Caco-2 (cell line): Measurements from ENCODE around the gene VPS36. TPM values are rescaled to one million over a fixed set of nuclear protein-coding genes. Genes with fewer than 3 reads are reported as not detected.

Source experiments
- BruUV-seq: library from RNA; stranded (reverse); fragments of 400-500 nt; replicated peaks from 2 replicates; lab custom pipeline; 2021; lab: Mats Ljungman, UMichigan
- CTCF ChIA-PET: fragments of 300-600 bp; sonication (Branson Sonifier 250); formaldehyde crosslinking; loops from one replicate; lab custom pipeline; 2022; ENCODE audit warnings: antibody characterized with exemption; lab: Charles Lee
- POLR2A ChIA-PET: fragments of 300-600 bp; sonication (Branson Sonifier 250); formaldehyde crosslinking; loops from one replicate; lab custom pipeline; 2022; ENCODE audit warnings: antibody characterized with exemption; lab: Charles Lee
- DNase-seq, 2 experiments: peaks; one replicate each; pipeline versions ENCODE4 v3.0.0 to v3.0.0-alpha.2; 2020 to 2022
- H3K27me3 ChIP-seq: replicated peaks from 2 replicates; pipeline ENCODE4 v1.6.0; 2011; ENCODE audit warnings: low read length; ENCODE audit not compliant: control insufficient read depth, insufficient read depth
- H3K36me3 ChIP-seq: 2 replicates; pipeline ENCODE4 v1.5.1; 2011; ENCODE audit warnings: low read length; ENCODE audit not compliant: control insufficient read depth, insufficient read depth
- H3K4me1 ChIP-seq: fragments of 250-450 bp; sonication (Bioruptor Pico); 2 replicates; pipeline ENCODE4 v1.5.1; 2020; ENCODE audit warnings: mild to moderate bottlenecking
- H3K4me3 ChIP-seq: 2 replicates; pipeline ENCODE4 v1.5.1; 2011; ENCODE audit warnings: low read depth, mild to moderate bottlenecking, control low read depth, low read length
- H3K9me3 ChIP-seq: fragments of 250-450 bp; sonication (Bioruptor Pico); 2 replicates; pipeline ENCODE4 v1.5.1; 2020; ENCODE audit warnings: mild to moderate bottlenecking, moderate library complexity
- H3K27ac Mint-ChIP-seq: one replicate; pipeline ENCODE4 v1.8.0; 2022; ENCODE audit warnings: mixed read lengths; ENCODE audit not compliant: unreplicated experiment
- H3K27me3 Mint-ChIP-seq: one replicate; pipeline ENCODE4 v1.8.0; 2022; ENCODE audit warnings: mixed read lengths; ENCODE audit not compliant: insufficient read depth, unreplicated experiment
- H3K36me3 Mint-ChIP-seq: one replicate; pipeline ENCODE4 v1.8.0; 2022; ENCODE audit warnings: mild to moderate bottlenecking, mixed read lengths; ENCODE audit not compliant: insufficient read depth, unreplicated experiment
- H3K4me1 Mint-ChIP-seq: one replicate; pipeline ENCODE4 v1.8.0; 2022; ENCODE audit warnings: low read depth, mixed read lengths; ENCODE audit not compliant: unreplicated experiment
- H3K4me3 Mint-ChIP-seq: one replicate; pipeline ENCODE4 v1.8.0; 2022; ENCODE audit warnings: mild to moderate bottlenecking, moderate library complexity, mixed read lengths; ENCODE audit not compliant: unreplicated experiment
- H3K9me3 Mint-ChIP-seq: one replicate; pipeline ENCODE4 v1.8.0; 2022; ENCODE audit warnings: mixed read lengths; ENCODE audit not compliant: unreplicated experiment
- intact Hi-C: fragments of 100-400 bp; cut with micrococcal nuclease; formaldehyde crosslinking; loops from one replicate; pipeline ENCODE4 v1.10.0; 2022; ENCODE audit not compliant: unreplicated experiment
- total RNA-seq: library from RNA; stranded (reverse); gene quantifications from 2 replicates; pipeline ENCODE4 v1.2.3, GENCODE V29; 2022
- TF ChIP-seq, protein P1 (sequence below), 2 experiments: fragments of 200-600 bp in 1 of 2; IDR thresholded peaks; 1 replicate in 1 of 2; 2 replicates in 1 of 2; pipeline versions ENCODE4 v1.5.1 to v1.8.0; 2011 to 2022; ENCODE audit warnings: antibody characterized with exemption in 1 of 2, control low read depth in 1 of 2, inconsistent platforms in 1 of 2, low read depth in 1 of 2, low read length in 1 of 2, mild to moderate bottlenecking in 1 of 2, moderate library complexity in 1 of 2; ENCODE audit not compliant: insufficient read depth in 1 of 2, severe bottlenecking in 1 of 2, unreplicated experiment in 1 of 2

VPS36 gene
- total RNA-seq, 1 experiment from 2014 or later = 48.4 TPM

DNA sequence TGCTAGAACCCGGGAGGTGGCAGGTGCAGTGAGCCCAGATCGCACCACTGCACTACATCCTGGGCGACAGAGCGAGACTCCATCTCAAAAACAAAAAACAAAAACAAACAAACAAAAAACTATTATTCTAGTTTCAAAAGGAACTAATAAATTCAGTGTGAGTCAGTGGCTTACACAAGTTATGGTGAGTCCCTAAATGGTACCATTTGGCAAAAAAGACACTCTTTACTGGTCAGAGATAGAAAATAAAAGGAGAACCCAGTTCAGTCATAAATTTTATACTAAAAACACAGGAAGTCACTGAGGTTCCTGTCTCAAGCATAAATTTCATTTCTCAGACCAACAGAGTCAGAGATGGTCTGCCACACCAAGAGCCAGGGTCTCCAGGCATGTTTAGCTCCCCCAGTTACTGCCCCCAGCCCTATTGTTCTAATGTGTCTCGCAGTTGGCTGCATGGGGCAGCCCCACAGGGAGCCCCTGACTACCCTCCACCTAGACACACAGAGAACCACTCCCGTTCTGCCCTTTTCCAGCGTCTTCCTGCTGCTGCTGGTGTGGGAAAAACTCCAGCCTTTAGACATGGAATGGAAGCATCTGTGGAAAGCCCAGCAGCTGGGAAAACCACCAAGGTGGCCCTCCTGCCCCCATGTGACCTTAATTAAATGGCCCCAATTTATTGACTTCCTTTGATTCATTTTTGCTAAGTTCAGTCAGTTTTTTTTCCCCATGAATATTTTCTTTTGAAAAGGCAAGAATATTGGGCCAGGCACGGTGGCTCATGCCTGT, 56.7 kb downstream of the VPS36 start:
- H3K9me3 Mint-ChIP-seq = no peaks in the 10 kb centered on the region
- no TSS peak for BruUV-seq
- H3K9me3 ChIP-seq = no peaks in the 10 kb centered on the region
- H3K27ac Mint-ChIP-seq = no peak overlapping the region
- no peaks in the 10 kb centered on the region for H3K36me3 Mint-ChIP-seq
- intact Hi-C loops = no loop called here
- H3K27me3 ChIP-seq = no peaks in the 10 kb centered on the region; the same call in none of the 2 replicates
- no peak for DNase-seq
- no peaks in the 10 kb centered on the region for H3K4me1 ChIP-seq
- no peaks in the 10 kb centered on the region for H3K4me1 Mint-ChIP-seq
- H3K4me3 ChIP-seq = no peak overlapping the region
- H3K27me3 Mint-ChIP-seq = peaks cover 15% of the 10 kb centered on the region
- CTCF ChIA-PET = no interaction called here
- H3K4me3 Mint-ChIP-seq = no peak overlapping the region
- TF ChIP-seq, protein P1, sequence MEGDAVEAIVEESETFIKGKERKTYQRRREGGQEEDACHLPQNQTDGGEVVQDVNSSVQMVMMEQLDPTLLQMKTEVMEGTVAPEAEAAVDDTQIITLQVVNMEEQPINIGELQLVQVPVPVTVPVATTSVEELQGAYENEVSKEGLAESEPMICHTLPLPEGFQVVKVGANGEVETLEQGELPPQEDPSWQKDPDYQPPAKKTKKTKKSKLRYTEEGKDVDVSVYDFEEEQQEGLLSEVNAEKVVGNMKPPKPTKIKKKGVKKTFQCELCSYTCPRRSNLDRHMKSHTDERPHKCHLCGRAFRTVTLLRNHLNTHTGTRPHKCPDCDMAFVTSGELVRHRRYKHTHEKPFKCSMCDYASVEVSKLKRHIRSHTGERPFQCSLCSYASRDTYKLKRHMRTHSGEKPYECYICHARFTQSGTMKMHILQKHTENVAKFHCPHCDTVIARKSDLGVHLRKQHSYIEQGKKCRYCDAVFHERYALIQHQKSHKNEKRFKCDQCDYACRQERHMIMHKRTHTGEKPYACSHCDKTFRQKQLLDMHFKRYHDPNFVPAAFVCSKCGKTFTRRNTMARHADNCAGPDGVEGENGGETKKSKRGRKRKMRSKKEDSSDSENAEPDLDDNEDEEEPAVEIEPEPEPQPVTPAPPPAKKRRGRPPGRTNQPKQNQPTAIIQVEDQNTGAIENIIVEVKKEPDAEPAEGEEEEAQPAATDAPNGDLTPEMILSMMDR (IDR thresholded peaks at IDR 0.05; ENCODE audit: insufficient read depth in 1 of 2, low read depth in 1 of 2, low read length in 1 of 2, severe bottlenecking in 1 of 2, unreplicated experiment in 1 of 2) = no peak
- no peaks in the 10 kb centered on the region for H3K36me3 ChIP-seq
- POLR2A ChIA-PET = no interaction called here

DNA sequence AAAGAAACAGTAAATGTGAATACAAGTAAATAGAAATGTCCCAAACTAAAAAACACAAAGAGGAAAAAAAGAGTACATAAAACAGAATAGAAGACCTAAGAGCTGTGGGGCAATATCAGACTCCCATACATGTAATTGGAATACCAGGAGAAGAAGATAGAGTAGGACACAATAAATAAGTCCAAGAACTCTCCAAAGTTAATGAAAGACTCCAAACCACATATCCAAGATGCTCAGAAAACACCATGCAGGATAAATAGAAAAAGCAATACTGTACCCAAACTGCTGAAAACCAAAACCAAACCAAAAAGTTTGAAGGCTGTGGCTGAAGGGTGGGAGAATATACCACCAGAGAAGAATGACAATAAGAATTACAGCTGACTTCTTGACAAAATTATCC, 62.7 kb downstream of the VPS36 start:
- Mint-ChIP-seq H3K4me3 (no peak overlapping the region), H3K27me3 (peaks cover 3% of the 10 kb centered on the region), H3K27ac (no peak overlapping the region), H3K9me3 (no peaks in the 10 kb centered on the region), H3K4me1 (no peaks in the 10 kb centered on the region), H3K36me3 (no peaks in the 10 kb centered on the region)
- H3K4me3 ChIP-seq = no peak overlapping the region
- BruUV-seq = no TSS peak
- H3K4me1 ChIP-seq = no peaks in the 10 kb centered on the region
- intact Hi-C loops = no loop called here
- DNase-seq = no peak
- no peaks in the 10 kb centered on the region for H3K9me3 ChIP-seq
- ChIA-PET CTCF (no interaction called here), POLR2A (no interaction called here)
- H3K27me3 ChIP-seq = no peaks in the 10 kb centered on the region
- H3K36me3 ChIP-seq = no peaks in the 10 kb centered on the region
- TF ChIP-seq, protein P1 (IDR thresholded peaks at IDR 0.05; ENCODE audit: insufficient read depth in 1 of 2, low read depth in 1 of 2, low read length in 1 of 2, severe bottlenecking in 1 of 2, unreplicated experiment in 1 of 2) = no peak

DNA sequence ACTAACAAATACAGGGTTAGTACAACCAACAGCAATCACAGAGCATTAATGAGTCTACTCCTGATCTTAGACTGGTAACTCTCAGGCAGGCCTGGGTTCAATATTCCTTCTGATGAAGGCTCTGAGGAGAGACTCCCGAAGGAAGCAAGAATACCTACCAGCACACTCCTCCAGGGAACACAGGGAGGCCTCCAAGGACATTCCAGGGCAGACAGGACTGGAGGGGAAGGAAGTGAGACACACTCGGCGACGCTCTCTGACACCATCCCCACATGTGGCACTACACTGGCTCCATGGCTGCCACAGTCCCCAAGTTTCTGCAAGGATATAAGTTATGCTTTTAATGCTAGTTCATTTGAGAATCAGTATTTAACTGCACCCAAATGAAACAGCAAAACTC, 64.6 kb downstream of the VPS36 start:
- ChIA-PET CTCF (interaction anchor here (1.2 kb wide), 1 partner anchor 65 kb away, joined by 3 read pairs; no protein-coding TSS in a partner anchor), POLR2A (no interaction called here)
- intact Hi-C loops = no loop called here
- no peaks in the 10 kb centered on the region for H3K4me1 Mint-ChIP-seq
- no peaks in the 10 kb centered on the region for H3K36me3 Mint-ChIP-seq
- no peaks in the 10 kb centered on the region for H3K27me3 Mint-ChIP-seq
- Histone ChIP-seq H3K27me3 (no peaks in the 10 kb centered on the region), H3K4me1 (no peaks in the 10 kb centered on the region), H3K9me3 (no peaks in the 10 kb centered on the region), H3K36me3 (no peaks in the 10 kb centered on the region), H3K4me3 (no peak overlapping the region)
- H3K9me3 Mint-ChIP-seq = no peaks in the 10 kb centered on the region
- no peak for DNase-seq
- H3K4me3 Mint-ChIP-seq = no peak overlapping the region
- TF ChIP-seq, protein P1 (IDR thresholded peaks at IDR 0.05; ENCODE audit: insufficient read depth in 1 of 2, low read depth in 1 of 2, low read length in 1 of 2, severe bottlenecking in 1 of 2, unreplicated experiment in 1 of 2) = no peak
- no TSS peak for BruUV-seq
- H3K27ac Mint-ChIP-seq = no peak overlapping the region
